Lung (tissue), 12 donors: ENCODE data around the gene ABCF2. TPM values are rescaled to one million over a fixed set of nuclear protein-coding genes. Genes with fewer than 3 reads are reported as not detected.
A peak's percentile ranks its signal among the peaks of the same experiment; 100 is the strongest.

ENCODE experiments used
- ATAC-seq: fragments of 200-7000 bp; cut with Tn5 transposase; one replicate; pipeline ENCODE4 v1.9.1; 2020; ENCODE audit warnings: moderate number of reproducible peaks; ENCODE audit not compliant: insufficient read depth, low FRiP score
- DNase-seq, 3 donors: peaks; one replicate each; pipeline ENCODE4 v3.0.0-alpha.2; 2013 to 2017
- H3K27ac ChIP-seq, 2 donors: one replicate each; pipeline ENCODE4 v1.5.1; 2013; ENCODE audit warnings: mild to moderate bottlenecking in 2 of 2, moderate library complexity in 2 of 2, control low read depth in 1 of 2, inconsistent platforms in 1 of 2, low read depth in 1 of 2, low read length in 1 of 2
- H3K27me3 ChIP-seq, 3 donors: one replicate each; pipeline ENCODE4 v1.5.1; 2013; ENCODE audit warnings: low read length in 2 of 3; ENCODE audit not compliant: control insufficient read depth in 3 of 3, insufficient read depth in 3 of 3
- H3K36me3 ChIP-seq, 4 donors: one replicate each; pipeline ENCODE4 v1.5.1; 2013; ENCODE audit warnings: low read length in 4 of 4, mild to moderate bottlenecking in 1 of 4, moderate library complexity in 1 of 4; ENCODE audit not compliant: control insufficient read depth in 4 of 4, insufficient read depth in 4 of 4
- H3K4me1 ChIP-seq, 5 donors: one replicate each; pipeline ENCODE4 v1.5.1; 2013; ENCODE audit warnings: low read length in 5 of 5, mild to moderate bottlenecking in 2 of 5, moderate library complexity in 1 of 5; ENCODE audit not compliant: control insufficient read depth in 5 of 5, insufficient read depth in 5 of 5
- H3K4me3 ChIP-seq: one replicate; pipeline ENCODE4 v1.5.1; 2013; ENCODE audit warnings: mild to moderate bottlenecking, control low read depth, moderate library complexity
- H3K9ac ChIP-seq, 2 donors: one replicate each; pipeline ENCODE4 v1.5.1; 2013; ENCODE audit warnings: low read length in 2 of 2, control low read depth in 1 of 2; ENCODE audit not compliant: insufficient read depth in 1 of 2
- H3K9me3 ChIP-seq, 4 donors: one replicate each; pipeline ENCODE4 v1.5.1; 2013; ENCODE audit warnings: low read length in 3 of 4, mild to moderate bottlenecking in 1 of 4, moderate library complexity in 1 of 4; ENCODE audit not compliant: control insufficient read depth in 4 of 4, insufficient read depth in 3 of 4
- CTCF ChIP-seq: IDR thresholded peaks from 2 replicates; pipeline ENCODE4 v1.5.1; 2012; ENCODE audit warnings: mild to moderate bottlenecking; ENCODE audit errors: control extremely low read depth, extremely low read depth
- WGBS, 2 donors: extraction: QIAGEN DNeasy Blood & Tissue Kit; methylation state at CpG; one replicate each; pipeline ENCODE4 v1.1.7; 2013; 5-methylcytosine and 5-hydroxymethylcytosine counted together
- polyA plus RNA-seq, 2 donors: library from polyadenylated mRNA; stranded (reverse); fragments of 200-250 nt; gene quantifications; one replicate each; pipeline ENCODE4 v1.2.1, GENCODE V29; 2013
- total RNA-seq, 2 donors: library from RNA; depleted of rRNA in 1 of 2; stranded (reverse); fragments of >200 nt in 1 of 2; gene quantifications; one replicate each; pipeline ENCODE4 v1.2.1, GENCODE V29; 2014 to 2021
- donor health status: control.
- donor health status: control.
- donor health status: Bipolar disorder and iron deficiency.
- donor health status: healthy.
- donor health status: DM: yes; HTN: yes; CAD: no.

ABCF2 gene
- total and polyA plus RNA-seq, 4 donors: 13.2 to 36.3 (median 25.8) TPM

- ATAC-seq: peak; percentile 94
- Histone ChIP-seq H3K36me3 (peaks cover 0 to 25% (median 1%) of the 10 kb centered on the region in 4 donors), H3K4me1 (peaks cover 0 to 20% (median 4%) of the 10 kb centered on the region in 5 donors), H3K9me3 (no peaks in the 10 kb centered on the region), H3K4me3 (peak within 1 kb of the TSS; percentile 98), H3K27me3 (no peaks in the 10 kb centered on the region), H3K9ac (peak within 1 kb of the TSS; percentile 44 to 46), H3K27ac (peak within 1 kb of the TSS; percentile 82 to 87)
- no peak for TF ChIP-seq CTCF
- DNase-seq: peak; percentile 87 to 93 (median 88)
- WGBS, 2 donors: 0 to 1% methylated on average over 45 to 79 of the region's 79 CpGs
Measured at GRCh38 chr7:151232091-151232916, 5.3 kb upstream of the ABCF2 start, which contains the start of gene CHPF2. Gene CHPF2 (plus strand): TSS chr7:151232483. CDS start chr7:151234012, 1,529 bp downstream.

GRCh38 chr7:151231080-151231479 is 4.1 kb upstream of the ABCF2 start:
- H3K9me3 ChIP-seq: no peaks in the 10 kb centered on the region
- peaks cover 0 to 25% (median 6%) of the 10 kb centered on the region in 5 donors for H3K4me1 ChIP-seq
- H3K36me3 ChIP-seq: peaks cover 0 to 14% (median 0%) of the 10 kb centered on the region in 4 donors
- ATAC-seq (no peak), DNase-seq (no peak)
- TF ChIP-seq CTCF: no peak
- WGBS, 2 donors: 82 to 92% methylated on average over 1 of the region's 1 CpG
- no peaks in the 10 kb centered on the region for H3K27me3 ChIP-seq
- H3K4me3 ChIP-seq: no peak overlapping the region
- no peak overlapping the region for H3K9ac ChIP-seq
- H3K27ac ChIP-seq: no peak overlapping the region

GRCh38 chr7:151229249-151229648 is 2.2 kb upstream of the ABCF2 start:
- DNase-seq (no peak), ATAC-seq (no peak)
- no peak overlapping the region for H3K9ac ChIP-seq
- no peak for TF ChIP-seq CTCF
- WGBS, 2 donors: 92 to 93% methylated on average over 10 of the region's 10 CpGs
- H3K27me3 ChIP-seq: no peaks in the 10 kb centered on the region
- no peaks in the 10 kb centered on the region for H3K9me3 ChIP-seq
- H3K4me1 ChIP-seq: peaks cover 0 to 34% (median 9%) of the 10 kb centered on the region in 5 donors
- H3K4me3 ChIP-seq: no peak overlapping the region
- no peak overlapping the region for H3K27ac ChIP-seq
- peaks cover 4 to 10% (median 5%) of the 10 kb centered on the region in 4 donors for H3K36me3 ChIP-seq
